IMR-90 (cell line): Measurements from ENCODE around the gene SPINT3. TPM values are rescaled to one million over a fixed set of nuclear protein-coding genes. Genes with fewer than 3 reads are reported as not detected.

Experiments
- ATAC-seq: fragments of 200-7000 bp; cut with Tn5 transposase; 2 replicates; pipeline ENCODE4 v1.9.1; 2020; ENCODE audit warnings: low read depth, mild to moderate bottlenecking, moderate library complexity
- BruUV-seq: library from RNA; stranded (reverse); fragments of 400-500 nt; replicated peaks from 2 replicates; lab custom pipeline; 2021; lab: Mats Ljungman, UMichigan
- CTCF ChIA-PET: fragments of 300-600 bp; formaldehyde crosslinking; extraction: SDS; loops from one replicate; lab custom pipeline; 2021; ENCODE audit warnings: antibody characterized with exemption; lab: Yijun Ruan, JAX
- POLR2A ChIA-PET: fragments of 300-600 bp; sonication (Branson Sonifier 250); formaldehyde crosslinking; loops from one replicate; lab custom pipeline; 2022; ENCODE audit warnings: antibody characterized with exemption; ENCODE audit not compliant: unreplicated experiment; lab: Charles Lee
- DNase-seq: peaks from one replicate; pipeline ENCODE4 v3.0.0; 2013
- H2AFZ ChIP-seq: replicated peaks from 2 replicates; pipeline ENCODE3; 2013; ENCODE audit warnings: low read length, mild to moderate bottlenecking; ENCODE audit not compliant: poor library complexity
- H2AK5ac ChIP-seq: 2 replicates; pipeline ENCODE4 v1.6.1; 2013; ENCODE audit warnings: low read depth, low read length, inconsistent platforms
- H2AK9ac ChIP-seq: replicated peaks from 2 replicates; pipeline ENCODE3; 2013; ENCODE audit warnings: mild to moderate bottlenecking, low read depth, low read length, moderate library complexity; ENCODE audit not compliant: poor library complexity
- H2BK120ac ChIP-seq: 2 replicates; pipeline ENCODE4 v1.6.1; 2013; ENCODE audit warnings: low read depth, low read length, inconsistent platforms
- H2BK15ac ChIP-seq: 3 replicates; pipeline ENCODE4 v1.6.1; 2013; ENCODE audit warnings: low read depth, low read length, inconsistent platforms
- H2BK20ac ChIP-seq: 2 replicates; pipeline ENCODE4 v1.6.1; 2013; ENCODE audit warnings: low read depth, mild to moderate bottlenecking, inconsistent platforms, low read length, moderate library complexity
- H2BK5ac ChIP-seq: 2 replicates; pipeline ENCODE4 v1.6.1; 2013; ENCODE audit warnings: mild to moderate bottlenecking, low read depth, low read length, inconsistent platforms; ENCODE audit not compliant: poor library complexity, severe bottlenecking
- H3K14ac ChIP-seq: replicated peaks from 2 replicates; pipeline ENCODE4 v1.6.1; 2013; ENCODE audit warnings: low read depth, low read length, inconsistent platforms
- H3K18ac ChIP-seq: 2 replicates; pipeline ENCODE4 v1.6.1; 2013; ENCODE audit warnings: low read depth, low read length, control low read depth
- H3K23ac ChIP-seq: 2 replicates; pipeline ENCODE4 v1.6.1; 2013; ENCODE audit warnings: low read depth, low read length, inconsistent platforms
- H3K27ac ChIP-seq: 2 replicates; pipeline ENCODE4 v1.5.1; 2013; ENCODE audit warnings: mild to moderate bottlenecking, control low read depth, low read length; ENCODE audit not compliant: insufficient read depth
- H3K27me3 ChIP-seq: 2 replicates; pipeline ENCODE4 v1.6.1; 2013; ENCODE audit warnings: low read length; ENCODE audit not compliant: control insufficient read depth, insufficient read depth
- H3K36me3 ChIP-seq: 2 replicates; pipeline ENCODE4 v1.6.1; 2013; ENCODE audit warnings: low read length, mixed read lengths; ENCODE audit not compliant: control insufficient read depth, insufficient read depth
- H3K4ac ChIP-seq: 2 replicates; pipeline ENCODE4 v1.6.1; 2013; ENCODE audit warnings: low read depth, low read length, inconsistent platforms
- H3K4me1 ChIP-seq: 2 replicates; pipeline ENCODE4 v1.6.1; 2013; ENCODE audit warnings: low read length, mixed read lengths; ENCODE audit not compliant: control insufficient read depth, insufficient read depth
- H3K4me2 ChIP-seq: 2 replicates; pipeline ENCODE4 v1.6.1; 2013; ENCODE audit warnings: low read depth, mild to moderate bottlenecking, control low read depth, low read length, moderate library complexity
- H3K4me3 ChIP-seq: 2 replicates; pipeline ENCODE4 v1.5.1; 2013; ENCODE audit warnings: low read depth, mild to moderate bottlenecking, control low read depth, low read length, moderate library complexity; ENCODE audit not compliant: insufficient read depth
- H3K56ac ChIP-seq: 2 replicates; pipeline ENCODE4 v1.6.1; 2013; ENCODE audit warnings: low read length, inconsistent platforms; ENCODE audit not compliant: insufficient read depth; ENCODE audit errors: extremely low read depth
- H3K79me1 ChIP-seq, 2 experiments: 2 replicates each; pipeline ENCODE4 v1.6.1; 2013; ENCODE audit warnings: low read length in 2 of 2, inconsistent platforms in 1 of 2, low read depth in 1 of 2
- H3K9ac ChIP-seq: 2 replicates; pipeline ENCODE4 v1.6.1; 2013; ENCODE audit warnings: low read depth, low read length, control low read depth
- H3K9me1 ChIP-seq: 2 replicates; pipeline ENCODE4 v1.6.1; 2013; ENCODE audit warnings: low read length, inconsistent platforms; ENCODE audit not compliant: insufficient read depth
- H3K9me3 ChIP-seq: 2 replicates; pipeline ENCODE4 v1.6.1; 2013; ENCODE audit warnings: low read length; ENCODE audit not compliant: control insufficient read depth, insufficient read depth
- H4K20me1 ChIP-seq: 2 replicates; pipeline ENCODE4 v1.6.1; 2013; ENCODE audit warnings: low read length, inconsistent platforms; ENCODE audit not compliant: insufficient read depth
- H4K5ac ChIP-seq: 2 replicates; pipeline ENCODE4 v1.6.1; 2013; ENCODE audit warnings: mild to moderate bottlenecking, low read depth, low read length, control low read depth
- H4K8ac ChIP-seq, 2 experiments: 2 replicates each; pipeline ENCODE4 v1.6.1; 2013; ENCODE audit warnings: low read depth in 2 of 2, low read length in 2 of 2, control low read depth in 1 of 2, inconsistent platforms in 1 of 2
- H4K91ac ChIP-seq: 2 replicates; pipeline ENCODE4 v1.6.1; 2013; ENCODE audit warnings: low read depth, low read length, inconsistent platforms; ENCODE audit not compliant: insufficient read depth
- POLR2A ChIP-seq: IDR thresholded peaks from 2 replicates; pipeline ENCODE4 v1.6.1; 2012; ENCODE audit warnings: mild to moderate bottlenecking, low read depth, low read length
- WGBS, 2 experiments: methylation state at CpG; one replicate each; pipeline versions ENCODE4 v1.1.5 to v1.1.7; 2013; ENCODE audit warnings: missing lambda C conversion rate in 2 of 2; ENCODE audit not compliant: insufficient read length in 1 of 2; ENCODE audit errors: extremely low coverage in 2 of 2; 5-methylcytosine and 5-hydroxymethylcytosine counted together
- dilution Hi-C: fragments of 300-500 bp; cut with HindIII; formaldehyde crosslinking; loops from one replicate; pipeline ENCODE4 v1.14.3; 2018; ENCODE audit warnings: low sequenced_read_pairs; ENCODE audit not compliant: unreplicated experiment
- in situ Hi-C: fragments of 300-500 bp; cut with MboI; formaldehyde crosslinking; loops from 3 replicates; pipeline ENCODE4 v1.14.3; 2019; ENCODE audit warnings: low sequenced_read_pairs, inconsistent platforms, mixed read lengths
- intact Hi-C: fragments of 100-400 bp; cut with micrococcal nuclease; formaldehyde crosslinking; loops from 2 replicates; pipeline ENCODE4 v1.10.0; 2022
- polyA plus RNA-seq, 3 experiments: library from polyadenylated mRNA; depleted of rRNA; stranded (reverse); fragments of >200 nt; gene quantifications; 2 replicates each; pipeline ENCODE4 v1.2.3, GENCODE V29; 2012; ENCODE audit warnings: low replicate concordance in 1 of 3
- total RNA-seq: library from RNA; depleted of rRNA; stranded (reverse); fragments of >200 nt; gene quantifications from 2 replicates; pipeline ENCODE4 v1.2.3, GENCODE V29; 2012

SPINT3 gene
- total and polyA plus RNA-seq, 2 of the 4 experiments (the other 2 are of a cell fraction), result not detected

DNA sequence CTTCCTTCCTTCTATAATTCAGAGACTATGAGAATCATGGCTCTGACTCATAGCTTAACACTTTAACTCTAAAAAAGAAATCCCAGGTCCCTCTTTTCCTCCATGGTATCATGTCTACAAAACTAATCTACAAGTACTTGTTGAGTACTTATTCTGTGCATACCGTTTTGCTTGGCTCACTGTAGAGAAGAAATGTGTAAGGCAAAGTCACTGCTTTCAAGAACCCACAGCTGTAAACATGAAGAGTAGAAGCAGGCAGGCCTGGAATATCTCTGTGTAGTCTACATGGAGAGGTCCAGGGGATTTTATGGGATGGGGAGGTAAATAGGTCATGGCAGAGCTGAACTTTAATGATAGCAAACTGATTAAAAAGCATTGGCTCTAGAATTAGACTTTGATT is 13.8 kb downstream of the SPINT3 start:
- Histone ChIP-seq H3K18ac (no peak overlapping the region), H3K27ac (no peak overlapping the region), H2AK9ac (no peak overlapping the region), H3K4me1 (no peaks in the 10 kb centered on the region), H3K9ac (no peak overlapping the region), H3K9me1 (no peaks in the 10 kb centered on the region), H2BK15ac (no peak overlapping the region), H3K4me3 (no peak overlapping the region), H2BK120ac (no peak overlapping the region), H2BK20ac (no peak overlapping the region), H3K4me2 (no peak overlapping the region), H3K36me3 (no peaks in the 10 kb centered on the region), H2BK5ac (no peak overlapping the region), H3K14ac (no peak overlapping the region), H3K9me3 (no peaks in the 10 kb centered on the region), H3K79me1 (no peaks in the 10 kb centered on the region), H2AFZ (no peak overlapping the region), H3K4ac (no peak overlapping the region), H3K56ac (no peak overlapping the region), H4K20me1 (no peaks in the 10 kb centered on the region), H4K5ac (no peak overlapping the region), H4K91ac (no peak overlapping the region), H4K8ac (no peak overlapping the region), H3K23ac (no peak overlapping the region), H3K27me3 (peaks cover 2% of the 10 kb centered on the region), H2AK5ac (no peak overlapping the region)
- POLR2A ChIA-PET, result no interaction called here
- dilution Hi-C loops, result no loop called here
- no TSS peak for BruUV-seq
- CTCF ChIA-PET, result no interaction called here
- intact Hi-C loops, result no loop called here
- TF ChIP-seq POLR2A, result no peak
- DNase-seq, result no peak
- WGBS, 2 experiments, result no CpG with 5 or more reads among the region's 1 CpG
- ATAC-seq, result no peak
- in situ Hi-C loops, result no loop called here
